Gastroesophageal sphincter (tissue), 4 donors: ENCODE results near the gene THADA. TPM values are rescaled to one million over a fixed set of nuclear protein-coding genes. Genes with fewer than 3 reads are reported as not detected.

ENCODE experiments used
- ATAC-seq: fragments of 150-250 bp; one replicate; pipeline ENCODE4 v1.9.1; 2016; ENCODE audit warnings: mild to moderate bottlenecking, moderate library complexity
- H3K27ac ChIP-seq, 4 donors: fragments of 200-600 bp; sonication (generic) in 3 of 4; 1 replicate in 3 of 4; 2 replicates in 1 of 4; pipeline ENCODE4 v1.5.1; 2016 to 2019
- H3K27me3 ChIP-seq: fragments of 200-600 bp; sonication (generic); one replicate; pipeline ENCODE4 v1.5.1; 2019
- H3K36me3 ChIP-seq, 2 donors: fragments of 200-600 bp; sonication (generic); one replicate each; pipeline ENCODE4 v1.5.1; 2019; ENCODE audit warnings: control low read depth in 1 of 2
- H3K4me1 ChIP-seq, 3 donors: fragments of 200-600 bp; sonication (generic); 1 replicate in 2 of 3; 2 replicates in 1 of 3; pipeline ENCODE4 v1.5.1; 2016 to 2019; ENCODE audit warnings: control low read depth in 2 of 3
- H3K4me3 ChIP-seq, 2 donors: fragments of 200-600 bp; sonication (generic); one replicate each; pipeline ENCODE4 v1.5.1; 2019; ENCODE audit warnings: mild to moderate bottlenecking in 1 of 2, moderate library complexity in 1 of 2
- H3K9me3 ChIP-seq, 3 donors: fragments of 200-600 bp; sonication (generic); one replicate each; pipeline ENCODE4 v1.5.1; 2017 to 2019; ENCODE audit warnings: control low read depth in 2 of 3
- EP300 ChIP-seq: sonication (generic); formaldehyde crosslinking; IDR thresholded peaks from one replicate; pipeline ENCODE4 v1.6.1; 2017; ENCODE audit warnings: antibody characterized with exemption, mild to moderate bottlenecking
- POLR2A ChIP-seq, 2 donors: fragments of 450-650 bp; IDR thresholded peaks; one replicate each; pipeline ENCODE4 v1.6.1; 2017; ENCODE audit warnings: antibody characterized with exemption in 2 of 2, mild to moderate bottlenecking in 2 of 2, moderate library complexity in 1 of 2
- POLR2AphosphoS5 ChIP-seq: sonication (generic); formaldehyde crosslinking; IDR thresholded peaks from one replicate; pipeline ENCODE4 v1.6.1; 2017; ENCODE audit warnings: antibody characterized with exemption
- WGBS, 2 donors: methylation state at CpG; one replicate each; pipeline ENCODE4 v1.1.5; 2018; ENCODE audit warnings: low coverage in 1 of 2; 5-methylcytosine and 5-hydroxymethylcytosine counted together
- total RNA-seq, 4 donors: library from RNA; depleted of rRNA; stranded (reverse); fragments of >200 nt; gene quantifications; one replicate each; pipeline ENCODE4 v1.1.0, GENCODE V29; 2016
- TF ChIP-seq, protein P1 (sequence below), 4 experiments: fragments of 200-600 bp in 2 of 4; fragments of 450-650 bp in 2 of 4; sonication (generic) in 1 of 4; IDR thresholded peaks; one replicate each; pipeline ENCODE4 v1.5.1; 2017 to 2019; ENCODE audit warnings: antibody characterized with exemption in 4 of 4, mild to moderate bottlenecking in 2 of 4, moderate library complexity in 2 of 4

THADA gene
- total RNA-seq, 4 donors from 2014 or later, result 19.7 to 34.4 (median 22.3) TPM

DNA sequence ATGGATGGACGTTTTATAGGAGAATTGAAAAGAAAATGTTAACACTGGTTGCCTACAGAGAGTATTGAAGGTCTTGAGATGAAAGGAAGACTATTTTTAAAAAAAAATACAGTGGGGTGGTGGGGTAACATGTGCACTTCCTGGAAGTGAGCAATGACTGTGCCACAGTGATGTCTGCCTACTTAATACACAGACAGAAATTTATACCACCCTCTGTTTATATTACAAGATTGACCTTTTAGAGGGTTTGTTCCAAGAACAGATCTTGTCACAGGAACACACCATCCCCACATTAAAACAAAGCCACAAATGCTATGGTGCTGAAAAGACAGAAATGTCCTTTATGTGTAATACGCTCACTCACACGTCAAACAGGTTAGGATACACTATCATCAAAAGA lies 87.6 kb downstream of the THADA start:
- H3K36me3 ChIP-seq, result peaks cover 0 to 27% of the 10 kb centered on the region in 2 donors

GRCh38 chr2:43507137-43507536 lies 88.7 kb downstream of the THADA start:
- H3K4me1 ChIP-seq, result peaks cover 0 to 6% (median 0%) of the 10 kb centered on the region in 3 donors
- 92 to 94% methylated on average over 2 of the region's 2 CpGs for WGBS, 2 donors
- H3K36me3 ChIP-seq, result peaks cover 0 to 27% of the 10 kb centered on the region in 2 donors
- H3K27ac ChIP-seq, result no peak overlapping the region
- TF ChIP-seq POLR2AphosphoS5 (no peak), EP300 (no peak), POLR2A (IDR thresholded peaks at IDR 0.05) (no peak)
- TF ChIP-seq, protein P1, sequence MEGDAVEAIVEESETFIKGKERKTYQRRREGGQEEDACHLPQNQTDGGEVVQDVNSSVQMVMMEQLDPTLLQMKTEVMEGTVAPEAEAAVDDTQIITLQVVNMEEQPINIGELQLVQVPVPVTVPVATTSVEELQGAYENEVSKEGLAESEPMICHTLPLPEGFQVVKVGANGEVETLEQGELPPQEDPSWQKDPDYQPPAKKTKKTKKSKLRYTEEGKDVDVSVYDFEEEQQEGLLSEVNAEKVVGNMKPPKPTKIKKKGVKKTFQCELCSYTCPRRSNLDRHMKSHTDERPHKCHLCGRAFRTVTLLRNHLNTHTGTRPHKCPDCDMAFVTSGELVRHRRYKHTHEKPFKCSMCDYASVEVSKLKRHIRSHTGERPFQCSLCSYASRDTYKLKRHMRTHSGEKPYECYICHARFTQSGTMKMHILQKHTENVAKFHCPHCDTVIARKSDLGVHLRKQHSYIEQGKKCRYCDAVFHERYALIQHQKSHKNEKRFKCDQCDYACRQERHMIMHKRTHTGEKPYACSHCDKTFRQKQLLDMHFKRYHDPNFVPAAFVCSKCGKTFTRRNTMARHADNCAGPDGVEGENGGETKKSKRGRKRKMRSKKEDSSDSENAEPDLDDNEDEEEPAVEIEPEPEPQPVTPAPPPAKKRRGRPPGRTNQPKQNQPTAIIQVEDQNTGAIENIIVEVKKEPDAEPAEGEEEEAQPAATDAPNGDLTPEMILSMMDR (IDR thresholded peaks at IDR 0.05), result no peak
- H3K27me3 ChIP-seq, result no peaks in the 10 kb centered on the region
- H3K9me3 ChIP-seq, result no peaks in the 10 kb centered on the region
- ATAC-seq, result no peak
- H3K4me3 ChIP-seq, result no peak overlapping the region

More for the DNA sequence above, 87.6 kb downstream of the THADA start:
- TF ChIP-seq POLR2AphosphoS5 (no peak), POLR2A (IDR thresholded peaks at IDR 0.05) (no peak), EP300 (no peak)
- TF ChIP-seq, protein P1 (IDR thresholded peaks at IDR 0.05), result no peak
- Histone ChIP-seq H3K4me3 (no peak overlapping the region), H3K27ac (no peak overlapping the region), H3K4me1 (peaks cover under 1 to 11% (median 6%) of the 10 kb centered on the region in 3 donors), H3K27me3 (no peaks in the 10 kb centered on the region), H3K9me3 (no peaks in the 10 kb centered on the region)
- 84 to 85% methylated on average over 3 of the region's 3 CpGs for WGBS, 2 donors
- no peak for ATAC-seq

DNA sequence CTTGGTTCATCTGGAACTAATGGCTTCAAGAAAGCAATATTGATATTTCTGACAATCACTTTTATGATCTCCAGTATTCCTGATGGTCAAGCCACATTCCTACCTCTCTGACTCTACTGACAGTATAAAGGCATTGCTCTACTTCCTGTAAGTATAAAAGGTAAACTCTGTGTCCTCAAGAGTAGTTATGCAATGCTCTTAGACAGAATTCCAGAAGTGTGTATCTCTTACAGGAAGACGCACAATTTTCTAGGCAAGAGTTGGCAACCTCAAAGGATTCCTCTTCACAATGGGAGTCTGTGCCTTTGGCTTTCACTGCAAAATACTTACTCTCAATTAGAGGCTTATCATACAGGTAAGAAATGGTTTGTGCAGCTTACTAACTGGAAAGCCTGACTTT lies 100.1 kb downstream of the THADA start:
- H3K27me3 ChIP-seq, result no peaks in the 10 kb centered on the region
- H3K4me3 ChIP-seq, result no peak overlapping the region
- no peak overlapping the region for H3K27ac ChIP-seq
- H3K36me3 ChIP-seq, result peaks cover 0 to 19% of the 10 kb centered on the region in 2 donors
- WGBS, 2 donors, result 92% methylated on average over 1 of the region's 1 CpG; no CpG with 5 or more reads in 1 of the 2 donors
- no peaks in the 10 kb centered on the region for H3K4me1 ChIP-seq
- no peaks in the 10 kb centered on the region for H3K9me3 ChIP-seq
- no peak for ATAC-seq
- TF ChIP-seq POLR2AphosphoS5 (peak; percentile 20), EP300 (no peak)

GRCh38 chr2:43493954-43494353 lies 101.9 kb downstream of the THADA start:
- Histone ChIP-seq H3K9me3 (no peaks in the 10 kb centered on the region), H3K27ac (no peak overlapping the region), H3K4me3 (no peak overlapping the region), H3K4me1 (no peaks in the 10 kb centered on the region), H3K27me3 (no peaks in the 10 kb centered on the region), H3K36me3 (peaks cover 0 to 19% of the 10 kb centered on the region in 2 donors)
- no peak for ATAC-seq
- 100% methylated on average over 1 of the region's 1 CpG; no CpG with 5 or more reads in 1 of the 2 donors for WGBS, 2 donors
- TF ChIP-seq, protein P1 (IDR thresholded peaks at IDR 0.05), result no peak
- TF ChIP-seq EP300 (no peak), POLR2A (IDR thresholded peaks at IDR 0.05) (no peak), POLR2AphosphoS5 (no peak)

DNA sequence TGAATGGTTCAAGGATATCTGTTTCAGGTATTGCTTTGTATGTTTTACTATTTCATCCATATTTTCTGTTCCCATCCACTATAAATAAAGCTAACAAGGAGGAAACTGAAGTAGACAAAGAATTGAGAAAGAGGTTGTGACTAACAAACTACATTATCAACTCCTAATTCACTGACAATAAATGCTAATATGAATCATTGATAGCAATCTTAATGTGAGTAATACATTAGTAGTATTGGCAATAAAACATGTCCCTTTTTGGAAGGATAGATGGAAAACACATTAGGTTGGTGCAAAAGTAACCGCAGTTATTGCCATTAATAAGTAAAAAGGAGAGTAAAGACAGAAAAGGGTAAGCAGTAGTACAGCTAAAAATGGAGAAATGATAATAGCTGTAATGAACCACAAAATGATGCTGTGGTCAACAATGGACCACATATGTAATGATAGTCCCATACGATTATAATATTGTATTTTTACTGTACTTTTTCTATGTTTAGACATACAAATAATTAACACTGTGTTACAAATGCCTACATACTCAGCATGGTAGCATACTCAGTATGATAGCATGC lies 104.7 kb downstream of the THADA start:
- no peak overlapping the region for H3K4me3 ChIP-seq
- no peaks in the 10 kb centered on the region for H3K4me1 ChIP-seq
- 82 to 91% methylated on average over 2 of the region's 2 CpGs for WGBS, 2 donors
- H3K9me3 ChIP-seq, result no peaks in the 10 kb centered on the region
- H3K36me3 ChIP-seq, result no peaks in the 10 kb centered on the region
- H3K27me3 ChIP-seq, result no peaks in the 10 kb centered on the region
- no peak overlapping the region for H3K27ac ChIP-seq
- ATAC-seq, result no peak
- TF ChIP-seq POLR2A (IDR thresholded peaks at IDR 0.05) (no peak), EP300 (no peak), POLR2AphosphoS5 (no peak)
- TF ChIP-seq, protein P1 (IDR thresholded peaks at IDR 0.05), result no peak
